PC-3 (cell line): Measurements from ENCODE around the gene TXNL4A.

Experiments
- EZH2 ChIP-seq: fragments of 300-600 bp; sonication (generic); IDR thresholded peaks from one replicate; pipeline ENCODE4 v1.6.1; 2017; ENCODE audit warnings: antibody characterized with exemption, mild to moderate bottlenecking, low read length; ENCODE audit not compliant: unreplicated experiment
- EZH2phosphoT487 ChIP-seq: fragments of 300-600 bp; sonication (generic); IDR thresholded peaks from 2 replicates; pipeline ENCODE4 v1.6.1; 2018; ENCODE audit warnings: mild to moderate bottlenecking, antibody characterized with exemption, low read length, borderline replicate concordance
- TF ChIP-seq, protein P1 (sequence below): fragments of 300-600 bp; sonication (generic); conservative IDR thresholded peaks from 2 replicates; pipeline ENCODE4 v1.5.1; 2017; ENCODE audit warnings: antibody characterized with exemption, low read depth, mild to moderate bottlenecking, low read length

DNA sequence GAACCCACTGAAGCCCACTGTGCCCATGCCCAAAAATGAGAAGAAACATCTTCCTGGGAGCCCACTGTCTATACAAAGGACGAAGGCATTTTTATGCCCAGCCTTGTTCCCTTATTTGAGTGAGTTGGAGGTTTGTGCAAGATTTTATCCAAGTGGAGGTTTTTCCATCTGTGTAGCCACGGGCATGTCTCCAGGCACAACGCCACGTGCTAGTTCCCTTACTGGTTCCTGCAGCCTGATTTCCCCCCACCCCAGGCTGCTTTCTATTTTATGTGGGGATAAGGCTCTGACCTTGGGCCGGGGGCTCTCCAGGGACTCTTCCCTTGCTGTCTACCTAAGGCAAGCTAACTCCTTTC is 22.2 kb upstream of the TXNL4A start:
- TF ChIP-seq, protein P1, sequence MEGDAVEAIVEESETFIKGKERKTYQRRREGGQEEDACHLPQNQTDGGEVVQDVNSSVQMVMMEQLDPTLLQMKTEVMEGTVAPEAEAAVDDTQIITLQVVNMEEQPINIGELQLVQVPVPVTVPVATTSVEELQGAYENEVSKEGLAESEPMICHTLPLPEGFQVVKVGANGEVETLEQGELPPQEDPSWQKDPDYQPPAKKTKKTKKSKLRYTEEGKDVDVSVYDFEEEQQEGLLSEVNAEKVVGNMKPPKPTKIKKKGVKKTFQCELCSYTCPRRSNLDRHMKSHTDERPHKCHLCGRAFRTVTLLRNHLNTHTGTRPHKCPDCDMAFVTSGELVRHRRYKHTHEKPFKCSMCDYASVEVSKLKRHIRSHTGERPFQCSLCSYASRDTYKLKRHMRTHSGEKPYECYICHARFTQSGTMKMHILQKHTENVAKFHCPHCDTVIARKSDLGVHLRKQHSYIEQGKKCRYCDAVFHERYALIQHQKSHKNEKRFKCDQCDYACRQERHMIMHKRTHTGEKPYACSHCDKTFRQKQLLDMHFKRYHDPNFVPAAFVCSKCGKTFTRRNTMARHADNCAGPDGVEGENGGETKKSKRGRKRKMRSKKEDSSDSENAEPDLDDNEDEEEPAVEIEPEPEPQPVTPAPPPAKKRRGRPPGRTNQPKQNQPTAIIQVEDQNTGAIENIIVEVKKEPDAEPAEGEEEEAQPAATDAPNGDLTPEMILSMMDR, result no peak
- TF ChIP-seq EZH2phosphoT487, result no peak
- TF ChIP-seq EZH2, result no peak
